Measurements from ENCODE around the gene ZBP1.

GRCh38 chr20:57559658-57560553, 60.3 kb downstream of the ZBP1 start:
- TF ChIP-seq CTCF (IDR thresholded peaks at IDR 0.05), result no peak
- TF ChIP-seq POLR2AphosphoS5 (IDR thresholded peaks at IDR 0.05), result no peak
- TF ChIP-seq EP300 (IDR thresholded peaks at IDR 0.05), result no peak
- no peak for TF ChIP-seq POLR2A (IDR thresholded peaks at IDR 0.05)
